Measurements from ENCODE around the gene EPHA2.

The EPHA2 gene

DNA sequence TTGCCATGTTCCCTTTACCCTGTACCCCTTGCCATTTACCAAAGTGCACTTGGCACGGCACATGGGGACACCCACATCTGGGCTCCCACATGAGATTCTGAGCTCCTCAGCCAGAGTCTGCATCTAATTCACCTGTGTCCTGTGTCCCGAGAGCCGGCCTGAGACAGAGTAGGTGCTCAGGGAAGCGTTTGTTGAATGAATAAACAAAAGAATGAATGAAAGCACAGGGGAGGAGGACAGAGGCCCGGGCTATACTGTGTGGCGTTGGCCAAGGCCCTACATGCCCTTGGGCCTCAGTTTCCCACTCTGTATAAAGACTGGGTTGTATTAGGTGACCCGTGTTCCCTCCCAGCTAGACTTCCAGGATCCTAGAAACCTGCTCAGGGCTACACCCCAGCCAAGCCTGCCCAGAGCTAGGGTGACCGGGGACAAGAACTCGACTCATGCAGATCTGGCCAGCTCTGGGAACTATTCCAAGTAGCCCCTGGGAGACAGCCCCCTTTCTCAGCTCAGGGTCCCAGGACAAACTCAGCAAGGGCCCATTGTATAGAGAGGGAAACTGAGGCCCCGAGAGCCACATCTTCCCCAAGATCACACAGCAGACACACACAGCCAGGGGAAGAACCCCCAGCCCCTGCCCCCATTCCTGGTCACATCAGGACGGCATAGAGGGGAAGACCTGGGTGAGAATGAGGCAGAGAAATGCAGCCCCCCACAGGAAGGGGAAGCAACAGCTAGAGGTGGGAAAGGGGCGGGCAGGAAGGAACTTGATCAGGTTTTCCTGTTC lies 6.0 kb downstream of the EPHA2 start:
- DNase-seq (ENCODE audit: low read depth): no peak

DNA sequence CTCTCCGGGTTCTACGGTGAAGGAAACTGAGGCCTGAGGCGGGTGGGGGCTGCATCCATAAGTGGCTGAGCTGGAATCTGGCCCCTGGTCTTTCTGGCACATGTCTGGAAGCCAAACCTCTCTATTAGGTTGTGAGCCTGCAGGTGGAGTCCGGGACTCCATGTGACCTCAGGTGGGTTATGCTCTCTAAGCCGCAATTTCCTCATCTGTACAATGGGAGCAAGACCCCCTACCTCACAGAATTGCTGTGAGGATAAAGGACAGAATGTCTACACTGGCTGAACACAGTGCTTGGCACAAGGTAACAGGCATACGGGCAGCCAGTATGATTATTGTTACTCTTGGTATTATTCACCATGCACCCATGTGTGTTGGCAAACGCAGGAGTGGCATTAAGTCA lies 6.7 kb downstream of the EPHA2 start:
- no peak for DNase-seq (ENCODE audit: low read depth)

DNA sequence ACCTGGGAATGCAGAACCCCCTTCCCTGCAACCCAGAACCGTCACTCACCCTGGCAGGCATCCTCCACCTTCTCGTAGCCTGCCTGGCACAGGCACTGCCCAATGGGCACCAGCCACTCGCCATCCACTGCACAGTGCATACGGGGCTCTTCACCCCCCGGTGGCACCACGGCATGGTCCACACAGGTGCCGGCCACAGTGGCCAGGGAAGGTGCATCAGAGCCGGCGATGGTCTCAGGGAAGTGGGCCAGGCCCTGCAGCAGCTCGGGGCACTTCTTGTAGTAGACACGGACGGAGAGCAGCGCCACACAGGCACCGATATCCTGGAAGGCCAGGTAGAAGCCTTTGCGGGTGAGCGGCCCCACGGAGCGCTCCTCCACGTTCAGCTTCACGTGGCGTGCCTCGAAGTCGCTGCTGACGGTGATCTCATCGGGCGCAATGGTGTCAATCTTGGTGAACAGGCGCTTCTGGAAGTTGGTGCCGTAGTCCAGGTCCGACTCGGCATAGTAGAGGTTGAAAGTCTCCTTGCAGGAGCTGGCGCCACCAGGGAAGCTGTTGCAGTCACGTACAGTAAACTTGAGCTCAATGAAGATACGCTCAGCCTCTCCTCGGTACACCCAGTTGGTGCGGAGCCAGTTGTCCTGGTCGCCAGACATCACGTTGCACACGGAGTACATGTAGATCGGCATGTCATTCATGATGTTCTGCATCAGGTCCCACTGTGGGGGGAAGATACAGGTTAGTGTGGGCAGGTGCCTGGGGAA lies 7.4 kb downstream of the EPHA2 start:
- DNase-seq (ENCODE audit: low read depth): no peak

DNA sequence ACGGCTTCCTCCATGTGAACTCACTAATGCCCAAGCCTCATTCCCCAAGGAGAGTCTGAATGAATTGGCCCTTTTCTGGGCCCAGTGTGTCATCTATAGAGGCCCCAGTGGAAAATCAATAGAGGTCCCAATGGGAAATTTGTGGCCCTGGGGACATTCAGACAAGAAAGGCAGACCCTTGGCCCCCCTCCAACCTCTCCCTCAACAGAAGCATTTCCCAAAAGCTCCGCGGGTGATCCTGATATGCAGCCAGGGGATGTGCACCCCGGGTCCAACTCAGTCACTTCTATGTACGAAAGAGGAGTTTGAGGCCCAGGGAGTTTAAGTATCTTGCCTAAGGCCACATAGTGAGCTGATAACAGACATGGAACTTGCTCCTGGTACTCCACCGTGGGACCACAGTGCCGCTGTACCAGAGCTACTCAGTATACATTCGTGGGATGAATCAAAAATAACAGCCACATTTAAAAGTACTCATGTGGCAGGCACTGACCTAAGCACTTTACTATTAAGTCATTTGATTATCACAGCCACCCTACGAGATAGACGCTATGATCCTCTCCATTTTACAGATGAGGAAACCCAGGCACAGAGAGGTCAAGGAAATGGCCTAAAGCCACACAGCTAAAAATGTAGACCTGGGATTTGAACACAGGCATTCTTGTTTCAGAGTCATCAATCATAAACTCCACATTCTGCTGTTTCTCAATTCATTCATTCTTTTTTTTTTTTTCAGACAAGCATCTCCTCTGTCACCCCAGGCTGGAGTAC lies 8.5 kb downstream of the EPHA2 start:
- DNase-seq (ENCODE audit: low read depth): no peak

DNA sequence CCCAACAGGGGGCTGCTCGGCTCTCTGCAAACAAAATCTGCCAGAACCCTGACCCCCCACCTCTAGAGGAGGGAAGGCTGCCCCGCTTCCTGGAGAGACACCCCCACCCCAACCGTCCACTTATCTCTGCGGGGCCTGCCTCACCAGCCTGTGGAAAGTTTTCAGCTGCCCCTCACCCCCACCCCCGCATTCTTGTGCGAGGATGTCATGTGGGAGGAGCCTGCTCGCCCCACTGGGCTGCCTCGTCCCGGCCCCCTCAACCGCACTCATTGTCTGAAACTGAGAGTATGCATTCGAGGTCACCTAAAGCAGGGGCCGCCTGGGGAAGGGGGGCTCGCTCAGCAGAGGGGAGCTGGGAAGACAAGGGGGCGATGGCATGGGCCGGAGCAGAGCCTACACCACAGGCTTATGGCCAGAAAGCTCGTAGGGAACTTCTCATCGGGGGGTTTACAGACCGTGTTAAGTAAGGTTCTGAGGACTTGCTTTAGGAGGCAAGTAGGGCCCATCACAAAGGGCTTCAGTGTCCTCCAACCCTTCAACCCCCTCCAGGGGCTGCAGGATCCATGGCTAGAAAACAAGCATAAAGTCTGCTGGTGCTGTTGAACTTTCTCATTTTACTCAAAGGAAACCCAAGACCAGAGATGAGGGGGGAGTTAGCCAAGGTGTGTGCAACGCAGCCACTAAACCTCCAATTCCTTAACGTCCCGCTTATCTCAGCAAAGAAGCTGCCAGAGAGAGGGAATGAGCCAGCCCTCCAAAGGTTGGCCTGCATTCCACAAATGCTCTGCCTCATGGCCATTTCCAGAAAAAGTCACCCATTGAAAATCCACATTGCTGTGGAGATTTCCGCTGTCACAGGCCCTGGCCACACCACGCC lies 9.4 kb downstream of the EPHA2 start:
- DNase-seq (ENCODE audit: low read depth): no peak

DNA sequence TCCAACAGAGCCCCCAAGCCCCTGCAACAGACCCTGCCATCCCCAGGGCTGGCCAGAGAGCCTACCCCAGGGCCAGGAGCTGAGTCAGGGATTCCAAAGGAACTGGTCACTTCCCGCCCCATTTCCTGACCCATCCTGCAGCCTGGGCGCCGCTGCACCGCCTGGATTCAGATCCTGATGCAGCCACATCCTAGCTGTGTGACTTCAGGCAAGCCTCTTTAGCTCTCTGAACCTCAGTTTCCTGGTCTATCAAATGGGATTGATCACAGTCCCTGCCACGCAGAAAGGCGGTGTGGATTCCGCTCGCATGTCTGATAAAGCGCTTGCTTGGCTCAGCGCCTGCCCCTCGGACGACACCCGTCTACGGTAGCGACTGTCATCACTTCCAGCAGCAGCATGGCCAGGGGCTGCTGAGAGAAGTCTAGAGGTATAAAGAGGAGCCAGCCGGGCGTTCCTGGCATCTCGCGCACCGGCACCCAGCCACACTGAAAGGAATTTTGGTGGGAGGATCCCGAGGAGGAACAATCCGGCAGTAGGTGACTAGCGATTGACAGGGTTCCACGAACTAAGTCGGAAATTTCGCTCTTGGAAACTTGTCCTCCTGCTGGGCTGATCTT lies 10.1 kb downstream of the EPHA2 start:
- DNase-seq (ENCODE audit: low read depth): no peak

DNA sequence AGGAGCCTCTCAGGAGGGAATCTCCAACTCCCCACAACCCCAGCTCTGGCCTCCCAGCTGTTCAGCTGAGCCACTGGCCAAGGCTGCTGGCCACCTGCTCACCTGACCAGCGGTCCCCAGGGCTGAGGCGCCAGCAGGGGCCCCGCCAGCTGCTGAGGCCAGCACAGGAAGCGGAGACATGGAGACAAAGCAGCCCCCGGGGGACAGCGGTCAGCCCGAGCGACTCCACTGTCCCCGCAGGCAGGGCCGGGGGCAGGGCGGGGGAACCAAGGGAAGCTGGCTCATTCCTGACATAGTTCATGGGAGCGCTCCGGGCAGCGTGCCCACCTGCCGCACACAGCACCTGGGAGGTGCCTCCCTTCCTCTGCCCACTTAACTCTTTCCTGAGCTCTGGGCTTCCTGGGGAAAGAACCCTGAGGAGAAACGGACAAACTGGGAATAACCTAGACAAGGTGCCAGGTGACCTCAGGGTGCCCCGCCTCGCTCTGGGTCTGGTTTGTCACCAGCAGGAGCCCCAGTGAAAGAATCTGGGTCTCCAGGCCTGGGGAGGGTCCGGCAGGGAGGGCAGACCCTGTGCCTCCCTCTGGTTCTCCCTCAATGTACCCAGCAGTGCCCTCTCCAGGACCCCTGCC lies 10.7 kb downstream of the EPHA2 start:
- DNase-seq (ENCODE audit: low read depth): no peak

DNA sequence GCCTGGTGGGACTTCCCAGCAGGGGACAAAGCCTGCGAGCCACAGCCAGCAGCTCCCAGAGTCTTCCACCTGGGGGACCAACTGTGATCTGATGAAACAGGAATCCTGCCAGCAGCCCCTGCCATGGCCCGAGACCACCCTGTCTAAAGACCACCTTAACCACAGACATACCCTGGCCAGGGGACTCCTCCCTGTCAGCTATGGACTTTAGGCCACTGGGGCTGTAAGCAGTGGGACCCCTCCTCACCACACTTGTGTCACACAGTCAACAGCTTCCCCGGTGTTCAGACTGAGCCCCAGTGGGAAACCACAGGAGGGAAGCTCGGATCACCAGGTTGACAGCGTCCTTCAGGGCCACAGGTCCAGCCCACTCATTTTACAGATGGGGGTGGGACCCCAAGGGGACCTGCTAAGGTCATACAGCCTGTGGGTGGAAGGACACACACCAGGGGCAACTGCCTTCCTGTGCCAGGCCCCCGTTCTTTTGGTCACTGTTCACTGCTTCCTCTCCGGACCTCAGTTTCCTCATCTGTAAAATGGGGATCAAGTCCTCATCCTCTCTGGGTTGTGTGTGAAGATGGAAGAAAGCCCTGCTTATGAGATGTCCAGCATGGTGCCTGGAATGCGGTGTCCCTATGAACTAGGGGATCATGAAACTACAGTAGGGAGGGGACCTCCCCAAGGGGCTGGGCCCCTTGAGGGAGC lies 11.4 kb downstream of the EPHA2 start:
- no peak for DNase-seq (ENCODE audit: low read depth)

DNA sequence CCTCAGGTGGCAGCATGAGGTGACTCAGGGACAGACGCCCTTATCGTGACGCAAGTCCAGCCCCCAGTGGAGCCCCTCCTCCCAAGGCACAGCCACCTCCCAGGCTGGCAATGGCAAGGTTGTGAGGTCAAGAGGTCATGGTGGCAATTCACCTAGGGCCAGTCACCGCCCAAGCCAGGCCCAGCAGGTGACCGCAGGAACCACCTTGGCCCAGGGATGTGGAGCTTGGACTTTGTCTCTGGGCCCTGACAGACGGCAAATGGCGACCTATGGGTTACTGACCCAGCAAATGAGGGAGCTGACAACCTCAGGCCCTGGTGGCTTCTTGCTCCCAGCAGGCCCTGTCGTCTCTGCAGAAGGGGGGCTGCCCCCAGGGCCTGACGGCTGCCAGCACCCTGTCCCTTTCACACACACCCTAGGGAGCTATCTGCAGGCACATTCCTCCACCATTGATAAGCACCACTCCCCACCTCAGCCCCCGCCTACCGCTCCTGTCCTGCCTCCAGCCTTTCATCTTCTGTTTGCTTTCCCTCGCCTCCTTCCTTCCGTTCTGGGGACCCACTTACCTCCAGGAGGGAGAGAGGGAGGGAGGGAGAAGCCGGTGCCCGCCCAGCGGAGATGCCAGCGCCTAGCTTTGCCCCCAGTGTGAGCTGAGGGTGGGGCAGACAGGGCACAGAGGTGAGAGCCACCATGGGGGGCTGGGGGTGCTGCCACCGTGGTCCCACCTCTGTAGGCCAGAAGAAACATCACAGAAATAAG lies 12.1 kb downstream of the EPHA2 start:
- DNase-seq (ENCODE audit: low read depth): no peak

DNA sequence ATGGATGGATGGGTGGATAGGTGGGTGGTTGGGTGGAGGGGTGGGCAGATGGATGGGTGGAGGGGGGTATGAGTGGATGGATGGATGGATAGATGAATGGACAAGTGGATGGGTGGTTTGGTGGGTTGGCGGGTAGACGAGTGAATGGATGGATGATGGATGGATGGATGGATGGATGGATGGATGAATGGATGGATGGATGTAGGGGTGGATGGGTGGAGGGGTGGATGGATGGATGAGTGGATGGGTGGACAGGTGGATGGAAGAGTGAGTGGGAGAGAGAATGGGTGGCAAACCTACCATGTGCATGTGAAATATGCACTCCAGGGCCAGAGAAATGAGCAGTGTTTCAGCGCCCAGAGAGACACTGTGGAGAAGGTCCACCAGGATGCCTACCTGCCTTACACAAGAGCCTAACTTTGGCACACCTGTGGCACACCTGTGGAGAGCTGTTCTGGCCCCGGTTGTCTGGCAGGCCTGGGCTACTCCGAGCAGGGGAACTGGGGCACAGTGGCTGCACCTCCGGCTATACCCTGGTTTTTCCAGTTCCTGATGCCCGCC lies 12.8 kb downstream of the EPHA2 start:
- no peak for DNase-seq (ENCODE audit: low read depth)

DNA sequence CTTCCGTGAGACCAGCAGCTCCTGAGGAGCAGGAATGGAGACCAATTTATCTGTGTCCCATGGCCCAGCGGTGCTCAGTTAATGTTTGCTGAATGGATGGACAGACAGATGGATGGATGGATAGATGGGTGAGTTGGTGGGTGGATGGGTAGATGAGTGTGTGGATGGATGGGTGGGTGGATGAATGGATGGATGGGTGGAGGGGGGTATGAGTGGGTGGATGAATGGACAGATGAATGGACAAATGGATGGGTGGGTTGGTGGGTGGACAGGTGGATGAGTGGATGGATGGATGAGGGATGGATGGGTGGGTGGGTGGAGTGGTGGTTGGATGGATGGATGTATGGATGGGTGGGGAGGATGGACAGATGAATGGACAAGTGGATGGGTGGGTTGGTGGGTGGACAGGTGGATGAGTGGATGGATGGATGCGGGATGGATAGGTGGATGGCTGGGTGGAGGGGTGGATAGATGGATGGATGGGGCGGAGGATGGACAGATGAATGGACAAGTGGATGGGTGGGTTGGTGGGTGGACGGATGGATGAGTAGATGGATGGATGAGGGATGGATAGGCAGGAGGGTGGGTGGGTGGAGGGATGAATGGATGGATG lies 13.4 kb downstream of the EPHA2 start:
- no peak for DNase-seq (ENCODE audit: low read depth)

DNA sequence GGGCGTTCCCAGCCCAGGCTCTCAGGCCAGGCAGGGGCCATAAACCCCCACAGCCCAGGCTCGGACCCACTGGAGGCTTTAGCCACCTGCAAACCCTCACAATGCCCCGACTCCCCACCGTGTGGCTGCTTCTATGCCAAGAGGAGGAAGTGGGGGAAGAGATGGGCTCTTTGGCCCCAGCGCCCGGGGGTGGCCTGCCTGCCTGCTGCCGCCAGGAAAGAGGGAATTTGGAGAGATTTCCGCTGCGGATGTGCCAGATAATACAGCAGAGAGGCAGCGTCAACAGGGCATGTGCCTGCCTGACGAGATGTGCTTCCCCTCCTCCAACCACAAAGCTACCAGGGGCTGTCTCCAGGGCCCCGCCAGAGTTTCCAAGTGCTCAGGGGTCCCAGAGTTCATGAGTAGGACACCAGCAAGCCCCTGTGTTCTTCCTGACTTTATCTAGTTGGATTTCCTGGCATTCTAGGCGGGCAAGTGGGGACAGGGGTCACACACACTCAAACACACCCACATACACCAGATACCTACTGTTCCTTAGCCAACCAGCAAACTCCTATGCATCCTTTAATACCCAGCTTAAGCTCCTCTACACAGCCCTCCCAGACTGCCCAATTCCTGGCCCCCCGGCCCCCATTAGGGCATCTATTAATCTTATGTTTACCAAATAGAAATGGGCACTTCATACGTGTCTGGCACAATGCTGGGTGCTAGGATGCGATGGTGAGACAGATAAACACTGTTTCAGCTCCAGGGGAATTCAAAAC lies 14.1 kb downstream of the EPHA2 start:
- no peak for DNase-seq (ENCODE audit: low read depth)

DNA sequence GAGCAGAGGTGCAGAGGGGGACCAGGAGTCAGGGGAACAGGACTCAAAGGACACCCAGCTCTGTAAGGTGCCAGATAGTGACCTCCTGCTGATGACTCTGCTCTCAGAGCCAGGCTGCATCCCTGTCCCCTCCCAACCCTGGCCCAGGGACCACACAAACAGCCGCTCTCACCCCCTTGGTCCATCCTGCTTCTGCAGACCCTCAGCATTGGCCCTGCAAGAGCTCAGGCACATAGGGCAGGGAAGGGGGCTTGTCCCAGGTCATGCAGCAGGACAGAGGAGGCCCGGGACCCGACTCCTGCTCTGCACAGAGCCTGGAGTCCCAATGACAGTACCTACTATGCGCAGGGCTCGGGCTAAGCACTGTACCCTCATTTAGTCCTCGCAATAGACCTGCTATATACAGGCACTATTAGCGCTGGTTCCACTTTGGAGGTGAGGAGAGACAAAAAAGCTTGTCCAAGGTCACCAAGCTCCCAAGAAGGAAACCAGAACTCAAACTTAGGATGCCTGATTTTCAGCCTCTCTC lies 15.7 kb downstream of the EPHA2 start:
- no peak for DNase-seq (ENCODE audit: low read depth)

DNA sequence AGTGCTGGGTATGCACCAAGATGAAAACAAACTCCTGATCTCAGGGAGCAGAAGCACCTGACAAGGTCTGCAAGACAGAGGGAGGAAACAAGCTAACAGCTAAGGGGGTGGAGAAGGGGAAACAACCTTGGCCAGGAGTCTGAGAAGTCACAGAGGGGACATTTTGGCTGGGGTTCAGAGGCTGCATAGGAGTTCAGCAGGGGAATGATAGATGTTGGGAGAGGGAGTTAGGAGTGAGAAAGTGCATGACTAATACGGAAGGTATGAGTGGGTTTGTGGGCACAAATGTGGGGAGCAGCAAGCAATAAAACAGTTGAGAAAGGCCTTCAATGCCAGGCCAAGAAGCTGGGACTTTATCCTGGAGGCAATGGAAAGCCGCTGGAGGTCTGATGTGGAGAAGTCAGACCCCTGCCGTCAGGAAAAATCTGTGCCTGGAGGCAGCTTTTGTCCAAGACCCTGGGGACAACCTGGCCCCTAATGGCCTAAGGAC lies 16.4 kb downstream of the EPHA2 start:
- DNase-seq (ENCODE audit: low read depth): no peak

DNA sequence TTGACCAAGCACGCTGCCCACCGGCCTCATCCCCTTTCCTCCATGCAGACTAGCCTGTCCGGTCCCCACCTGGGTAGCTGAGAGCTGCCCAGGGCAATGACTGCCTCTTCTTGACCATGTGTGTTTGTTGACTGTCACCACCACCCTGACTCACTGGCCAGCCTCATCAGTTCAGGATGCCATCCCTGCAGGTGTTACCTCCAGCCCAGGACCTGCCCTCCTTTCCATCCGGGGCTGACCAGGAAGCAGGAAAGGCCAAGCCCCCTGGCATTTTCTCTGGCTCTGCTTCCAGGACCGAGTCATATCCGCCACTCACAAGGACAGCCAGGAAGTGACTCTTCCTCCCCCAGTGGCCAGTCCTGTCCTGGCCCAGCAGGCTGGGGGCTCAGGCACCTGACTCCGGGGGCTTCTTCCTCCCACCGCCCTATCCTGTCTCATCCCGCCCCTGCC lies 17.1 kb downstream of the EPHA2 start:
- no peak for DNase-seq (ENCODE audit: low read depth)

DNA sequence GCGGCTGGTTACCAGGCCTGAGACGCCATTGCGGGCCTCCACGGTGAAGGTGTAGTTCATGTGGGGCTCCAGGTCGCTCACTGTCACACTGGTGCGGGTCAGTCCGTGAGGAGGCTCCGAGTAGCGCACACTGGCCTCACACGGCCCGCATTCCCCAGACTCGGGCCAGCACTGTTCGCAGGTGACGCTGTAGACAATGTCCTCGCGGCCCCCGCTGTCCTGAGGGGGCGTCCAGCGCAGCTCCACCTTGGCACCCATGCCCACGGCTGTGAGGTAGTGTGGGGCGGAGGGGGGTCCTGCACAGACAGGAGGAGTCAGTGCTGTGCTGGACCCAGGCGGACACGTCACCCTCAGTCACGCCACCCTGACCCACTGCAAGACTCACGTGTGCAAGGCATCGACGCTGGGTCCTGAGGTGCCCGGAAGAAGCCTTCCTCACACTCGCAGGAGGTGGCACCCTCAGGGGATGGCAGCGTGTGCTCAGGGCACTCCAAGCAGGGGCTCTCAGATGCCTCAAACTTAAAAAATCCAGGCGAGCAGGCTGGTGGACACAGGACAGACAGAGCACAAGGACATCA lies 17.9 kb downstream of the EPHA2 start:
- DNase-seq (ENCODE audit: low read depth): no peak

DNA sequence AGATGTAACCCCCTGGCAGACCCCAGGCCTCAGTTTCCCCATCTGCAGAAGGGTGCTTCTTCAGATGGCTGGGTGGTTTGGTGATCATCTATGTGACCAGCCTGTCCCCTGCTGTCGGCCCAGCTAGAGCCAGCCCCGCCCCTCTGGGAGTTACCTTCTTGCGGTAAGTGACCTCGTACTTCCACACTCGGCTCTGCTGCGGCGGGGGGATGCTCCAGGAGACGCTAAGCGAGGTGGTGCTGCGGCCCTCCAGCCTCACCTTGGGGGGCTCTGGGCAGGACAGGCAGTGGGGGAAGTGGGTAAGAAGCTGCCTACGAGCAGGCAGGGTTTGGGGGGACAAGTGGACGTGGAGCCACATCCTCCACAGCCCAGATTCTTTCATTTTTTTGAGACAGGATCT lies 20.4 kb downstream of the EPHA2 start:
- no peak for DNase-seq (ENCODE audit: low read depth)

Data from activated T-cell treated with anti-CD3 and anti-CD28 coated beads for 48 hours (primary cell).